OCI-M2 (cell line): ENCODE measurements around the gene ACTN1.

Experiments
- DNase-seq: peaks from one replicate; lab custom pipeline; 2025; ENCODE audit not compliant: unreplicated experiment; lab: John Stamatoyannopoulos, UW

Gene ACTN1

GRCh38 chr14:68937471-68938270 is 41.4 kb downstream of the ACTN1 start:
- DNase-seq, result no peak

- no peak for DNase-seq
Measured at GRCh38 chr14:68936980-68937379, 42.1 kb downstream of the ACTN1 start.

- no peak for DNase-seq
Measured at GRCh38 chr14:68936476-68936875, 42.6 kb downstream of the ACTN1 start.

GRCh38 chr14:68935761-68936214 is 43.3 kb downstream of the ACTN1 start:
- DNase-seq, result no peak

GRCh38 chr14:68934066-68934465 is 45.0 kb downstream of the ACTN1 start:
- no peak for DNase-seq

GRCh38 chr14:68932686-68933085 is 46.4 kb downstream of the ACTN1 start:
- no peak for DNase-seq

GRCh38 chr14:68932231-68932630 is 46.9 kb downstream of the ACTN1 start:
- no peak for DNase-seq

- no peak for DNase-seq
Measured at GRCh38 chr14:68931474-68932051, 47.5 kb downstream of the ACTN1 start.

- no peak for DNase-seq
Measured at GRCh38 chr14:68931063-68931462, 48.0 kb downstream of the ACTN1 start.

- no peak for DNase-seq
Measured at GRCh38 chr14:68929623-68930307, 49.3 kb downstream of the ACTN1 start.

GRCh38 chr14:68928770-68929550 is 50.1 kb downstream of the ACTN1 start:
- DNase-seq, result no peak

GRCh38 chr14:68927956-68928675 is 51.0 kb downstream of the ACTN1 start:
- DNase-seq, result no peak

- DNase-seq, result no peak
Measured at GRCh38 chr14:68927089-68927488, 52.0 kb downstream of the ACTN1 start.

GRCh38 chr14:68926236-68926635 is 52.9 kb downstream of the ACTN1 start:
- no peak for DNase-seq

GRCh38 chr14:68925373-68925772 is 53.7 kb downstream of the ACTN1 start:
- DNase-seq, result no peak

GRCh38 chr14:68924186-68925158 is 54.6 kb downstream of the ACTN1 start:
- DNase-seq, result no peak

- DNase-seq, result no peak
Measured at GRCh38 chr14:68922886-68923285, 56.2 kb downstream of the ACTN1 start.

GRCh38 chr14:68922201-68922621 is 56.9 kb downstream of the ACTN1 start:
- no peak for DNase-seq

- no peak for DNase-seq
Measured at GRCh38 chr14:68921666-68922065, 57.4 kb downstream of the ACTN1 start.
